Smooth muscle cell of the brain vasculature (primary cell): ENCODE results near the gene ARID1B.

Experiments used
- DNase-seq: peaks from one replicate; pipeline ENCODE4 v3.0.0-alpha.2; 2012; ENCODE audit warnings: low read depth, low spot score

Gene ARID1B

GRCh38 chr6:157070403-157071107, 293.4 kb downstream of the ARID1B start:
- no peak for DNase-seq

GRCh38 chr6:157072128-157072527, 294.9 kb downstream of the ARID1B start:
- no peak for DNase-seq

GRCh38 chr6:157073596-157073995, 296.4 kb downstream of the ARID1B start:
- no peak for DNase-seq

- no peak for DNase-seq
These were observed 297.8 kb downstream of the ARID1B start for GRCh38 chr6:157074969-157075368.

GRCh38 chr6:157075549-157076450, 298.6 kb downstream of the ARID1B start:
- DNase-seq = no peak

- DNase-seq = no peak
These were observed 299.3 kb downstream of the ARID1B start for GRCh38 chr6:157076451-157076822.

GRCh38 chr6:157077251-157077650, 300.1 kb downstream of the ARID1B start:
- DNase-seq = no peak

- no peak for DNase-seq
These were observed 301.1 kb downstream of the ARID1B start for GRCh38 chr6:157078326-157078725.

- no peak for DNase-seq
These were observed 302.1 kb downstream of the ARID1B start for GRCh38 chr6:157079277-157079676.

GRCh38 chr6:157079771-157080170, 302.6 kb downstream of the ARID1B start:
- no peak for DNase-seq

- no peak for DNase-seq
These were observed 303.8 kb downstream of the ARID1B start for GRCh38 chr6:157080986-157081391.

GRCh38 chr6:157083343-157083742, 306.2 kb downstream of the ARID1B start:
- no peak for DNase-seq

GRCh38 chr6:157086632-157087031, 309.5 kb downstream of the ARID1B start:
- DNase-seq = no peak

- DNase-seq = no peak
These were observed 310.8 kb downstream of the ARID1B start for GRCh38 chr6:157087974-157088373.

- no peak for DNase-seq
These were observed 311.7 kb downstream of the ARID1B start for GRCh38 chr6:157088841-157089240.

- peak; percentile 15 for DNase-seq
These were observed 312.1 kb downstream of the ARID1B start for GRCh38 chr6:157089258-157089657.

GRCh38 chr6:157089851-157090250, 312.7 kb downstream of the ARID1B start:
- DNase-seq = no peak

GRCh38 chr6:157090736-157091135, 313.6 kb downstream of the ARID1B start:
- no peak for DNase-seq

- no peak for DNase-seq
These were observed 314.1 kb downstream of the ARID1B start for GRCh38 chr6:157091243-157091642.

GRCh38 chr6:157091856-157092460, 314.8 kb downstream of the ARID1B start:
- no peak for DNase-seq

GRCh38 chr6:157092736-157093135, 315.6 kb downstream of the ARID1B start:
- DNase-seq = no peak

- DNase-seq = no peak
These were observed 316.4 kb downstream of the ARID1B start for GRCh38 chr6:157093536-157093935.
